Measurements from ENCODE around the gene BCL2L2. TPM values are rescaled to one million over a fixed set of nuclear protein-coding genes. Genes with fewer than 3 reads are reported as not detected.

The BCL2L2 gene
- total RNA-seq, 1 experiment from 2014 or later = 33.5 TPM

GRCh38 chr14:23285530-23286019 is 21.1 kb upstream of the BCL2L2 start:
- DNase-seq (no peak), ATAC-seq (peak; percentile 26)
- intact Hi-C loops (cut with micrococcal nuclease) = loop anchor here (1.0 to 5.0 kb wide), 2 partner anchors 16 to 163 kb away; no protein-coding TSS in a partner anchor
- TF ChIP-seq CTCF (conservative IDR thresholded peaks at IDR 0.05; ENCODE audit: low read depth, low read length) (no peak), EZH2 (IDR thresholded peaks at IDR 0.05; ENCODE audit: low read length, unreplicated experiment) (no peak)
- ChIA-PET POLR2A (ENCODE audit: unreplicated experiment) (interaction anchor here (0.6 to 0.9 kb wide), 3 partner anchors 15 to 829 kb away, joined by 4 to 26 read pairs (median 6); partner anchors contain the start of genes DCAF11, NRL and PPP1R3E), CTCF (interaction anchor here (1.3 kb wide), 1 partner anchor 15 kb away, joined by 8 read pairs; no protein-coding TSS in a partner anchor)
- H3K79me2 ChIP-seq (ENCODE audit: low read length) = peaks cover 27% of the 10 kb centered on the region
- H4K20me1 ChIP-seq (ENCODE audit: low read length) = no peaks in the 10 kb centered on the region
- peak overlapping the region; percentile 99 for H2AFZ ChIP-seq (ENCODE audit: low read length)
- peak overlapping the region; percentile 92 for H3K9ac ChIP-seq (ENCODE audit: low read length)
- H3K27me3 ChIP-seq (ENCODE audit: low read length) = no peaks in the 10 kb centered on the region
- no peaks in the 10 kb centered on the region for H3F3A ChIP-seq (ENCODE audit: low read length, unreplicated experiment)
- peaks cover 20% of the 10 kb centered on the region for H3K4me1 ChIP-seq (ENCODE audit: insufficient read depth, low read length)
- H3K4me3 ChIP-seq (ENCODE audit: low read length) = peak overlapping the region; percentile 100
- H3K9me3 ChIP-seq (ENCODE audit: low read length) = no peaks in the 10 kb centered on the region
- H3K4me2 ChIP-seq (ENCODE audit: low read length) = peak overlapping the region; percentile 95
- no peaks in the 10 kb centered on the region for H3K36me3 ChIP-seq (ENCODE audit: low read depth, low read length)
- no peaks in the 10 kb centered on the region for H3K9me2 ChIP-seq (replicated peaks; ENCODE audit: low read length)
- H3K27ac ChIP-seq (ENCODE audit: low read length) = no peak overlapping the region
- BruUV-seq (replicated peaks) = no TSS peak

GRCh38 chr14:23286020-23286901 is 20.4 kb upstream of the BCL2L2 start, which contains the start of gene HOMEZ:
Gene HOMEZ (minus strand): TSS chr14:23286132. CDS start chr14:23285952, 180 bp downstream.
- POLR2A ChIA-PET (ENCODE audit: unreplicated experiment) = interaction anchor here (0.6 to 1.0 kb wide), 5 partner anchors 14 to 35 kb away, joined by 4 to 6 read pairs (median 6); partner anchors contain the start of genes BCL2L2, PABPN1 and PPP1R3E
- TSS peak; percentile 98 for BruUV-seq (replicated peaks)

More at GRCh38 chr14:23286020-23286901, 20.4 kb upstream of the BCL2L2 start, which contains the start of gene HOMEZ:
- H3K9me2 ChIP-seq (replicated peaks; ENCODE audit: low read length) = no peaks in the 10 kb centered on the region
- H3K27ac ChIP-seq (ENCODE audit: low read length) = peak within 1 kb of the TSS; percentile 50
- H3K4me3 ChIP-seq (ENCODE audit: low read length) = peak within 1 kb of the TSS; percentile 100
- H3K79me2 ChIP-seq (ENCODE audit: low read length) = peaks cover 27% of the 10 kb centered on the region
- H3K9me3 ChIP-seq (ENCODE audit: low read length) = no peaks in the 10 kb centered on the region
- H3K4me1 ChIP-seq (ENCODE audit: insufficient read depth, low read length) = peaks cover 20% of the 10 kb centered on the region
- H3K9ac ChIP-seq (ENCODE audit: low read length) = peak within 1 kb of the TSS; percentile 92
- CTCF ChIA-PET = interaction anchor here (0.8 to 1.3 kb wide), 2 partner anchors 14 to 166 kb away, joined by 4 to 8 read pairs; no protein-coding TSS in a partner anchor
- intact Hi-C loops (cut with micrococcal nuclease) = loop anchor here (1.0 to 5.0 kb wide), 2 partner anchors 15 to 164 kb away; no protein-coding TSS in a partner anchor
- H3K4me2 ChIP-seq (ENCODE audit: low read length) = peak within 1 kb of the TSS; percentile 95
- TF ChIP-seq EZH2phosphoT487 (IDR thresholded peaks at IDR 0.05; ENCODE audit: borderline replicate concordance, low read length) = no peak
- no peak for TF ChIP-seq EZH2 (IDR thresholded peaks at IDR 0.05; ENCODE audit: low read length, unreplicated experiment)
- TF ChIP-seq CTCF (conservative IDR thresholded peaks at IDR 0.05; ENCODE audit: low read depth, low read length) = no peak
- no peaks in the 10 kb centered on the region for H3K27me3 ChIP-seq (ENCODE audit: low read length)
- DNase-seq = peak; percentile 98
- H3K36me3 ChIP-seq (ENCODE audit: low read depth, low read length) = no peaks in the 10 kb centered on the region
- H4K20me1 ChIP-seq (ENCODE audit: low read length) = no peaks in the 10 kb centered on the region
- no peaks in the 10 kb centered on the region for H3F3A ChIP-seq (ENCODE audit: low read length, unreplicated experiment)
- ATAC-seq = peak; percentile 98
- peak within 1 kb of the TSS; percentile 99 for H2AFZ ChIP-seq (ENCODE audit: low read length)
